SK-N-MC (cell line): ENCODE data around the gene MEF2D.

ENCODE experiments used
- EZH2 ChIP-seq: fragments of 200-600 bp; sonication (generic); IDR thresholded peaks from one replicate; pipeline ENCODE4 v1.6.1; 2017; ENCODE audit warnings: antibody characterized with exemption
- FOXP2 ChIP-seq: optimal IDR thresholded peaks from 2 replicates; pipeline ENCODE3; 2011; ENCODE audit warnings: mild to moderate bottlenecking, moderate library complexity; ENCODE audit not compliant: insufficient read depth; ENCODE audit errors: extremely low read length, control extremely low read depth
- POLR2AphosphoS5 ChIP-seq: IDR thresholded peaks from 2 replicates; pipeline ENCODE4 v1.6.1; 2012; ENCODE audit warnings: mild to moderate bottlenecking, low read depth, low read length, borderline replicate concordance

GRCh38 chr1:156439777-156440183 lies 60.8 kb downstream of the MEF2D start:
- no peak for TF ChIP-seq EZH2
- no peak for TF ChIP-seq POLR2AphosphoS5
- no peak for TF ChIP-seq FOXP2
